ENCODE results near the gene PDGFA. TPM values are rescaled to one million over a fixed set of nuclear protein-coding genes. Genes with fewer than 3 reads are reported as not detected.

Gene PDGFA
- total RNA-seq, 1 experiment from 2014 or later = 23.6 TPM

- BruUV-seq (replicated peaks) = no TSS peak
- no peaks in the 10 kb centered on the region for H3K4me1 ChIP-seq (replicated peaks; ENCODE audit: insufficient read depth)
- no peaks in the 10 kb centered on the region for H3K9me3 ChIP-seq (ENCODE audit: insufficient read depth, low read depth)
- H3K79me2 ChIP-seq (ENCODE audit: low read depth) = no peaks in the 10 kb centered on the region
- ChIA-PET CTCF (no interaction called here), POLR2A (ENCODE audit: unreplicated experiment) (no interaction called here)
- TF ChIP-seq CTCF (conservative IDR thresholded peaks at IDR 0.05) = no peak
- TF ChIP-seq EZH2 (IDR thresholded peaks at IDR 0.05; ENCODE audit: low read depth) = no peak
- no peak overlapping the region for H3K4me2 ChIP-seq
- no peaks in the 10 kb centered on the region for H3K36me3 ChIP-seq (ENCODE audit: low read depth)
- no peak for DNase-seq
- no peak overlapping the region for H3K4me3 ChIP-seq
- H3F3A ChIP-seq (ENCODE audit: insufficient read depth, low read depth) = no peaks in the 10 kb centered on the region; the same call in 1 of the 2 replicates
- H4K20me1 ChIP-seq (ENCODE audit: insufficient read depth) = no peaks in the 10 kb centered on the region
- H3K27ac ChIP-seq = no peak overlapping the region
- no peak overlapping the region for H2AFZ ChIP-seq
- H3K27me3 ChIP-seq (ENCODE audit: insufficient read depth, low read depth) = peaks cover 41% of the 10 kb centered on the region
- 0 out of 2 replicates have a peak, but pooled peaks cover 4% of the 10 kb centered on the region for H3K9me2 ChIP-seq (ENCODE audit: insufficient read depth)
- intact Hi-C loops (cut with micrococcal nuclease; ENCODE audit: unreplicated experiment) = no loop called here
These were observed 27.5 kb downstream of the PDGFA start for GRCh38 chr7:491958-492713.

- H4K20me1 ChIP-seq (ENCODE audit: insufficient read depth) = no peaks in the 10 kb centered on the region
- H3K27me3 ChIP-seq (ENCODE audit: insufficient read depth, low read depth) = peaks cover 48% of the 10 kb centered on the region
- no peak overlapping the region for H3K4me3 ChIP-seq
- H3K27ac ChIP-seq = no peak overlapping the region
- no peak overlapping the region for H3K4me2 ChIP-seq
- H3K9me3 ChIP-seq (ENCODE audit: insufficient read depth, low read depth) = no peaks in the 10 kb centered on the region
- H3F3A ChIP-seq (ENCODE audit: insufficient read depth, low read depth) = no peaks in the 10 kb centered on the region; the same call in 1 of the 2 replicates
- H3K36me3 ChIP-seq (ENCODE audit: low read depth) = no peaks in the 10 kb centered on the region
- no peak for DNase-seq
- no TSS peak for BruUV-seq (replicated peaks)
- H3K9me2 ChIP-seq (ENCODE audit: insufficient read depth) = 0 out of 2 replicates have a peak, but pooled peaks cover 4% of the 10 kb centered on the region
- POLR2A ChIA-PET (ENCODE audit: unreplicated experiment) = no interaction called here
- CTCF ChIA-PET = no interaction called here
- intact Hi-C loops (cut with micrococcal nuclease; ENCODE audit: unreplicated experiment) = no loop called here
- no peaks in the 10 kb centered on the region for H3K79me2 ChIP-seq (ENCODE audit: low read depth)
- H2AFZ ChIP-seq = no peak overlapping the region
- TF ChIP-seq CTCF (conservative IDR thresholded peaks at IDR 0.05) (no peak), EZH2 (IDR thresholded peaks at IDR 0.05; ENCODE audit: low read depth) (no peak)
- no peaks in the 10 kb centered on the region for H3K4me1 ChIP-seq (replicated peaks; ENCODE audit: insufficient read depth)
These were observed 28.2 kb downstream of the PDGFA start for GRCh38 chr7:491292-491957.

- Histone ChIP-seq H3K9me2 (ENCODE audit: insufficient read depth) (0 out of 2 replicates have a peak, but pooled peaks cover 4% of the 10 kb centered on the region), H4K20me1 (ENCODE audit: insufficient read depth) (no peaks in the 10 kb centered on the region), H3K36me3 (ENCODE audit: low read depth) (no peaks in the 10 kb centered on the region), H3K4me2 (no peak overlapping the region), H3K4me1 (replicated peaks; ENCODE audit: insufficient read depth) (no peaks in the 10 kb centered on the region), H3F3A (ENCODE audit: insufficient read depth, low read depth) (no peaks in the 10 kb centered on the region; the same call in 1 of the 2 replicates), H3K4me3 (no peak overlapping the region), H2AFZ (no peak overlapping the region), H3K27ac (no peak overlapping the region), H3K79me2 (ENCODE audit: low read depth) (no peaks in the 10 kb centered on the region), H3K9me3 (ENCODE audit: insufficient read depth, low read depth) (no peaks in the 10 kb centered on the region), H3K27me3 (ENCODE audit: insufficient read depth, low read depth) (peaks cover 55% of the 10 kb centered on the region)
- no TSS peak for BruUV-seq (replicated peaks)
- ChIA-PET POLR2A (ENCODE audit: unreplicated experiment) (no interaction called here), CTCF (no interaction called here)
- TF ChIP-seq CTCF (conservative IDR thresholded peaks at IDR 0.05) = no peak
- no peak for TF ChIP-seq EZH2 (IDR thresholded peaks at IDR 0.05; ENCODE audit: low read depth)
- no peak for DNase-seq
- intact Hi-C loops (cut with micrococcal nuclease; ENCODE audit: unreplicated experiment) = no loop called here
These were observed 29.0 kb downstream of the PDGFA start for GRCh38 chr7:490461-491291.
